ENCODE measurements around the gene TUBE1.

- TF ChIP-seq CTCF (conservative IDR thresholded peaks at IDR 0.05; ENCODE audit: low read depth in 2 of 2) (no peak), EZH2 (IDR thresholded peaks at IDR 0.05; ENCODE audit: low read depth, unreplicated experiment) (no peak), REST (IDR thresholded peaks at IDR 0.05; ENCODE audit: unreplicated experiment) (no peak), CREB1 (CRISPR knock-in tag; IDR thresholded peaks at IDR 0.05; ENCODE audit: low read depth) (no peak), POLR2AphosphoS5 (IDR thresholded peaks at IDR 0.05; ENCODE audit: low read depth) (no peak), EZH2phosphoT487 (IDR thresholded peaks at IDR 0.05; ENCODE audit: unreplicated experiment) (no peak)
Observed at GRCh38 chr6:112128208-112128607, 40.9 kb upstream of the TUBE1 start.
